ENCODE results near the gene SNAP47.

SNAP47 gene

GRCh38 chr1:227785094-227785804, 50.0 kb downstream of the SNAP47 start:
- DNase-seq (ENCODE audit: low spot score): no peak

GRCh38 chr1:227785805-227786671, 50.8 kb downstream of the SNAP47 start:
- DNase-seq (ENCODE audit: low spot score): no peak

DNA sequence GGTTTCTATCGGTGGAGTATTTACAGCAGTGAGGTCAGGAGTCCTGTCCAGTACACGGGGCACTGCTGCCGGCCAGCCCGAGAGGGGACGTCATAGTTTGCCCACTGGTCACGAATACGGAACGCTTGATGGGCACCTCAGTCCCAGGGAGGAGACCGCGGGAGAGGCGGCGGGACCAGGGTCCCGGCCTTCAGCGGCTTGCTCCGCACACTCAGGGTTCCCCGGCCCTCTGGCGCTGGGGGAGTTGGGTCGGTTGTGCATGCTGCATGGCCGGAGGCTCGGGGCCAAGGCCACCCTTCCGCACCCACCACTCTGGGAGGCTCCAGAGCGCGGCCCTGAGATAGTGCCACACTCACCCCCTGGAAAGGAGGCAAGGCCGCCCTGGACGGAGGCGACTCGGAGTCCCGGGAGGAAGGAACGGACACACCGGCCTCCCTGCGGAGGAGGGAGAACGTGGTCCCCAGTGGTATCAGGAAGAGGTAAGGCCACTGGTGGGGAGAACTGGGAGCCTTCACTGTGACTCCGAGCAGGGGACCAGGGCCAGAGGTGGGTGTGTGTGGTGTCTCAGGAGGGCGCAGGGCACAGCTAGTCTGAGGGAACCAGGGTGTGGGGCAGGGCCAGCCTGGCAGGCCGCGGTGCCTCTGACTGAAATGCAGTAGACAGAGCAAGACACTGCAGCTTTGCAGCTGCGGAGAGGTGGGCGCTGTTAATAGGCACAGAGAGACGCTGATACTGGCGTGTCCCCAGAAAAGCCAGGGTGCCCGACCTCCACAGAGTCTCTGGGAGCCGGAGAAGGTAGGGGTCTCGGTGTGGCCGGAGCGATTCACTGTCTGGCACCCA, 51.7 kb downstream of the SNAP47 start:
- no peak for DNase-seq (ENCODE audit: low spot score)

DNA sequence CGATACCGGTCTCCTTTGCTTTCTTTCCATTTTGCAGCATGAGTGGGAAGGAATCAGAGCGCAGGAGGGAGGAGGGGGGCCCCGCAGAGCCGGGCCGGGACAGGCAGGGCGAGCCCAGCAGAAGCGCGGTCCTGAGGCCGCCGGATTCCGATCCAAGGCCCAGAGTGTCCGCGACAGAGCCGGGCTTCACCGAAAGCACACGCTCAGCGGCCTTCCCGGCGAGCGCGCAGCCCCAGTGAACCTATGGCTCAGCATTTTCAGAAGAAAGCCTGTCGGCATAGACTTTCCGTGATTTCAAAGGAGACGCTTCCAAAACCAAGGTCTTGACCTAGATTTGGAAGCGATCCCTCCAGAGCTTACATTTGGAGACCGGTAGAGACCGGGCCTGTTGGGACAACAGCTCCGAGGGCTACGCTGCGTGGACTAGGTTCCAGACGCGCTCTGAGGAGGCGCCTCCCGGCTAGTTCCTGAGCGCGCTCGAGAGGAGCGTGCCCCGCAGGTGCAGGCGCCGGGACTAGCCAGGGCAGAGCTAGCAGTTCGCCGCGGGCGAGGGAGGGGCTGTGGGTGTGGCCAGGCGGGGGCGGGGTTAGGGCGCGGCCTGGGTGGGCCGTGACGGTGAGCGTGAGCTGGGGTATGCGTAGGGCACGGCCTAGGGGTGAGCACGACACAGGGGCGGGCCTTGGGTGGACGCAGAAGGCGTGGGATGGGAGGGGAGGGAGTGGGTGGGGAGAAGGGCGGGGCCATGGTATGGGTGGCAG, 52.5 kb downstream of the SNAP47 start:
- DNase-seq (ENCODE audit: low spot score): peak; percentile 91

GRCh38 chr1:227788271-227789083, 53.2 kb downstream of the SNAP47 start:
- peak; percentile 79 for DNase-seq (ENCODE audit: low spot score)

GRCh38 chr1:227789084-227790033, 54.1 kb downstream of the SNAP47 start:
- peak; percentile 11 for DNase-seq (ENCODE audit: low spot score)

- no peak for DNase-seq (ENCODE audit: low spot score)
Observed at GRCh38 chr1:227790034-227790400, 54.8 kb downstream of the SNAP47 start.

DNA sequence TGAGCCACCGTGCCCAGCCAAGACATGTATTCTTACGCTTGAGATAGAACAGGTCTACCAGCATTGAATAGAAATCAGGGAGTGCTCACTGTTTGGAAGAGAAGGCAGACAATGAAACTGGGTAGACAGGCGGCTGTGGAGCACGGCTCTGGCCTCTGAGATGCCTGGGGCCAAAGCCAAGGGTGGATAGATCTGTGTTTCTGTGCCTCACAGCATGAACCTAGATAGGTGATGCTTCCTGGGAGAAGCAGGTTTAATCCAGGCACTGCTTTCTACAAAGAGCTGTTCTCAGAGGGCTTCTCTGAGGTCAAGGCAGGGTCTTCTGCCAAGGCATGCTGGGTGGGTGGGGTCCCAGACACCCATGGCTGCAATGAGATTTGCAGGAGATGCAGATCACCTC, 55.6 kb downstream of the SNAP47 start:
- no peak for DNase-seq (ENCODE audit: low spot score)

DNA sequence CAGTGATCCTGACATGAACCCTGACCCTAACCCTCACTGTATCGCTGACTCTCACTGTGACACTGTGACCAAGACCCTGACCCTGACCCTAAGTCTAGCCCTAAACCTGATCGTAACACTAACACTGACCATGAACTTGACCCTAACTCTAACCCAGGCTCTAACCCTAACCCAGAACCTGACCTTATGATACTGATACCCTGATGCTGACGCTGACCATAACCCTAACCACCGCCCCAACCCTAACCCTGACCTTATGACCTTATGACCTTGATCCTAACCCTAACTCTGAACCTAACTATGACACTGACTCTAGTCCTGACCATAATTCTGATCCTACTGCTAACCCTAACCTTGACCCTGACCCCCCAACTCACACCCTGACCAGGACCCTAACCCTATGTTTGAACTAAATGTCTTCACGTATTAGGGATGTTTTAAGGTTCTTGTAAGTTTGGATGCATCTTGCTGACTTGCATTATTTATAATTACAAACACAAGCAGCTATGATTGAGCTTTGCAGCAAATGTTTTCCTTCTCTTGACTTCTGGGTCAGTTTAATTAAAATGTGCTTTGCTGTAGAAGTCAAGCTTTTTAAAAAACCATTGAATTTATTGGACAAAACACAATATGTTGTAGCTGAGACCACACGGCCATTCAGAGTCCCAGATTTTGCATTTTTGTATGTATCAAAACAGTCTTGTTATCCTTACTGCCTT, 56.3 kb downstream of the SNAP47 start:
- no peak for DNase-seq (ENCODE audit: low spot score)

DNA sequence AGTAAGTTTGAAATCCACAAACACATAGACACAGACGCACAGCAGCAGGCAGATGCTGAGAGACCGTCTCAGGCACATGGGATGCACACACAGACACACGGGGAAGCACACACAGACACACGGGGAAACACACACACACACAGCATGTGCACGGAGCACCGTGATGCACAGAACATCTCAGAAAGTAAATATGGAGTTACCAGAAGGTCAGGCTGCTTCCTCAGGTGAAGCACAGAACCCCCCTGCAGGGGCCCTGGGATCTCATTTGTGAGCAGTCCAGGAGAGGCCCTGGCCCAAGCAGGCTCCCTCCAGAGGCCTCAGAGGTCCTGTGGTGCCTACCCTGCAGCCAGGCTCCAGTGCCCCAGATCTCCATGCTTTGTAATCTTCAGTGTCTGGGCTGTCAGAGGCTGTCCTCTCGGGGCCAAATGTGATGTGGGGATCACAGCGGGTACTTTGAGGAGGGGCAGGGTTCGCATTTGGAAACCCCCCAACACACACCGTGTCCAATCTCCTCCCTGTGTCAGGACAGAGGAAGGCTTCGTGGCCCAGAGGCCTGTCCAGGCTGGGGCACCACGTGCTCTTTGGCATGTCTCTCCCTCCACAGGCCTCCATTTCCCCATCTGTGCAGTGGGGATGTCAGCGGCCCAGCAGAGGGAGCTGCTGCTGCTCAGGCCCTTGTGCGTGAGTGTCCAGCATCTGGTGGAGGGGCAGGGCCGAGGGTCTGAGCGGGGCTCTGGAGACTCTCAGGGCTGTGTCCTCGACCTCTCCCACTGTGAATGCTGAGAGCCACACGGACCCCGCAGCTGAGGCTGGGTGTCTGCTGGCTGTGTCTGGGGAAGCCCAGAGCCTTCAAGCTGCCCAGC, 57.2 kb downstream of the SNAP47 start:
- peak; percentile 11 for DNase-seq (ENCODE audit: low spot score)

DNA sequence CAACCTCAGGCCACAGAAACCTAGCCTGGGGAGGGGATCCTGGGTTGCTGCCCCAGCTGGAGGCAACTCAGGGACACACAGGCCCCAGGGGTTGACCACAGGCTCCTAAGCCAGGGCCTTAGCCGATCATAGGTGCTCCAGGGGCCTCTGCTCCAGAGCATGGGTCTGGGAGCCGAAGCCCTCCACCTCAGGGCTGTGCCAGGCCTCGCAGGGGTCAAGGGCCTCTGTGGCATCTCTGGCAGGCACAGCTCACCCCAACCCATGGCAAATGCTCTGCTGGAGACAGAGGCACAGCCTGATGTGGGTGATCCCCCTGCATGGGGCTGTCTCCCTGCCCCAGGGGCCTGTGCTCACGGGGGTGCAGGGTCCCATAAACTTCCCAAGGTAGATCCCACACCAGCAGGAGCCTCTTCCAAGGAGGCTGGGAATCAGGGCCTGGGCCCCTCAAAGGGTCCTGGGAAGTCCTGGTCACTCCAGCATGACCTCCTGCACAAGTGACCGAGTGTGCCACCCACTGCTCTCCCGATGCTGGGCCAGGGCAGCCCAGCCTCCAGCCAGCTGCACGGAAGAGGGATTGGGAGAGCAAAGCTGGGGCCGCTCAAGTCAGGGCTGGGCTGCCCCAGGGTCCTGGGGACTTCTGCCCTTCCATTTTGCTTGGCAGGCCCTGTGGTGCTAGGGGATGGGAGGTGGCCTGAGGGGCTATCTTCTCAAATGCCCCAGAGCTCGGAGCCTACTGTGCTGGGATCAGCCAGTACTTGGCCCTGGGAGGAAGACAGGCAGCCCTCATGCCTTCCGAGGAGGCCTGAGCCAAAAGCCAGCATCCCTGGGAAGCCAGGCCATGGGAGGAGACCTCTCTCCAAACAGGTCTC, 58.1 kb downstream of the SNAP47 start:
- peak; percentile 9 for DNase-seq (ENCODE audit: low spot score)

DNA sequence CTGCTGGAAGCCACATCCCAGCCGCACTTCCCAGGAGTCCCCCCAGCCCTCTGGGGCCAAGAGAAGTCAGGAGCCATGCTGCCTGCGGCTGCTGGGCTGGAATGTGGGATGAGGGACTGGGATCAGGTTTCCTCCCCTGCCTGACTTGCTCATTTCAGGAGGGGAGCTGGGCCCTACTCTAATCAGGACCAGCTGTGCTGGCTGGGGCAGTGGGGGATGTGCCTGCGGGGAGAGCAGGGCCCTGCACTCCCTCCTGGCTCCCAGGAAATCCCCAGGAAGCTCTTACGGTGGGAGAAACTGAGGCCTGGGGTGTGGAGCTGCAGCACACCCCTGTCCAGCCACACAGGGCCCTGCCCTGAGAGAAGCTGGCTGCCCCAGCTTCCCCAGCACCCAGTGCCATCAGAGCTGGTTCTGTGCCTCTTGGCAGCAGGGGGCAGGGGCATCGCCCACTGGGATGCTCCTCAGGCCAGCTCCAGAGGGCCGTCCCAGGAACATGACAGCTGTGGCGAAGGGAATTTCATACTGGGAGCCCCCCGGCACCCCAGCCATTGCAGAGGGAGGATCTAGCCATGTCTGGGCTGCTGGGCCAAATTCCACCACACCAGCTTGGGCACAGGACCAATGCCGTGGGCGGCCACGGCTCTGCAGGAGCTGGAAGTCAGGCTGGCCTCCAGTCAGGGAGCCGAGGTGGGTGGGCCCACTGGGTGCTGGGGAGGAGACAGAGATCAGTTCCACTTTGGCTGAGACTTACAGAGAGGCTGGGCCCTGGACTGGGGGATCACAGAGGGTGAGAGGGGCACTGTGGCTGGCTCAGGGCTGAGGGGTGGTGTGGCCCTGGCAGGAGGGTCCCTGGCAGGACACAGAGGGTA, 58.9 kb downstream of the SNAP47 start:
- peak; percentile 79 for DNase-seq (ENCODE audit: low spot score)

DNA sequence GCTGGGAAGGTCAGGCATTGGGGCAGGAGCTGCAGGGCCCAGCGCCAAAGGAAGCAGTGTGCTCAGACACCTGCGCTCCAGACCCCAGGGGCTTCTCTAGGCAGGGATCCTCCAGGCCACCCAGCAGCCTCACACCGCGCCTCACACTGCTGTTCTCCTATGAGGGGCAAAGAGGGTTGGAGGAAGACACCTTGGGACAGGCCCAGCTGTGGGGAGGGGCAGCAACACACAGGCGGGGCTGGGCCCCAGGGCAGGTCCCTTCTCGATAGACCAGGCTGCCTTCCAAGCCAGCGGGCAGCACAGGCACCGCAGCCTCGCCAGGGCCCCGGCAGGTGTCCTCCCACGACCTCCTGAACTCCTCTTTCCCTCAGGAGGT, 59.6 kb downstream of the SNAP47 start:
- peak; percentile 14 for DNase-seq (ENCODE audit: low spot score)

- no peak for DNase-seq (ENCODE audit: low spot score)
Observed at GRCh38 chr1:227795732-227796131, 60.5 kb downstream of the SNAP47 start.

GRCh38 chr1:227796359-227796915, 61.2 kb downstream of the SNAP47 start:
- no peak for DNase-seq (ENCODE audit: low spot score)

Measured in SK-N-DZ (cell line).